NB4 (cell line): Measurements from ENCODE around the gene B4GALNT4.
"Not testable (repeated sequence)": the region's sequence is repeated elsewhere in the genome, so short reads cannot be mapped to it uniquely, and the experiment has no call there.

Experiments
- CTCF ChIP-seq: IDR thresholded peaks from one replicate; pipeline ENCODE4 v1.5.1; 2012; ENCODE audit warnings: low read depth, low read length
- POLR2A ChIP-seq: IDR thresholded peaks from 2 replicates; pipeline ENCODE4 v1.6.1; 2011; ENCODE audit warnings: mild to moderate bottlenecking; ENCODE audit not compliant: insufficient read length; ENCODE audit errors: extremely low read depth
- TF ChIP-seq, protein P1 (sequence below): IDR thresholded peaks from 2 replicates; pipeline ENCODE4 v1.6.1; 2011; ENCODE audit warnings: low read depth, low read length

- TF ChIP-seq CTCF, POLR2A: not testable (repeated sequence)
- TF ChIP-seq, protein P1, sequence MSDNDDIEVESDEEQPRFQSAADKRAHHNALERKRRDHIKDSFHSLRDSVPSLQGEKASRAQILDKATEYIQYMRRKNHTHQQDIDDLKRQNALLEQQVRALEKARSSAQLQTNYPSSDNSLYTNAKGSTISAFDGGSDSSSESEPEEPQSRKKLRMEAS, result not testable (repeated sequence)
Measured at GRCh38 chr11:363443-363805, 5.9 kb upstream of the B4GALNT4 start.
